ENCODE results near the gene TPD52L2. TPM values are rescaled to one million over a fixed set of nuclear protein-coding genes. Genes with fewer than 3 reads are reported as not detected.

TPD52L2 gene
- polyA plus RNA-seq, 3 donors = 137 to 167 (median 144) TPM

DNA sequence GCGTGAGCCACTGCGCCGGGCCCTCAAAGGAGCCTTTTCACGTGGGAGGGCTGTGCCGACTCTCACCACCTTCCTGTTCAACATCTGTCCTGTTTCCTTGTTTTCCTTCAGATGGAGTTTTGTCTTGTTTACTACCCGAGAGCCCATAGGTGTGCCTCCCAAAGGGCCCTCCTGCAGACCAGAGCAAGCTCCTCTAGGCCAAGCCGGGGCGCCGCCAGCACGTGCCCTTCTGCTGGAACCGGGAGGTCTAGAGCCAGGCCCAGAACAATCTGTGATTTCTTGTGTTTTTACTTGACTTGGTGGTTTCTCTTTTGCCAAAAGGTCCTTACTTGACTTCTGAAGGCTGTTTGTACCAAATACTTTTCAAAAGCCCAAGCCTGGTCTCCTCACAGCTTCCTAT, 21.9 kb downstream of the TPD52L2 start:
- no peak overlapping the region for H3K27ac ChIP-seq (ENCODE audit: low read depth in 1 of 2, low read length in 2 of 2)
- peaks cover 70% of the 10 kb centered on the region for H3K79me2 ChIP-seq (ENCODE audit: insufficient read depth, low read length)

GRCh38 chr20:63889241-63890200, 24.5 kb downstream of the TPD52L2 start:
- no peak overlapping the region for H3K4me3 ChIP-seq (replicated peaks in 1 of 3; ENCODE audit: low read depth in 2 of 3, low read length in 3 of 3)
- Mint-ChIP-seq H3K4me3 (peak overlapping the region; percentile 13 to 59), H3K9me3 (no peaks in the 10 kb centered on the region), H3K27me3 (ENCODE audit: low read depth in 3 of 3) (no peaks in the 10 kb centered on the region), H3K36me3 (peaks cover 67 to 83% of the 10 kb centered on the region in 2 donors), H3K27ac (peak overlapping the region; percentile 69 to 91 (median 82)), H3K4me1 (peaks cover 25% of the 10 kb centered on the region)
- no peak overlapping the region for H2AFZ ChIP-seq (ENCODE audit: insufficient read depth, low read depth, low read length, poor library complexity, severe bottlenecking)
- H3K4me2 ChIP-seq (replicated peaks; ENCODE audit: extremely low read depth, low read length, poor library complexity, severe bottlenecking) = no peak overlapping the region
- TF ChIP-seq, protein P1, sequence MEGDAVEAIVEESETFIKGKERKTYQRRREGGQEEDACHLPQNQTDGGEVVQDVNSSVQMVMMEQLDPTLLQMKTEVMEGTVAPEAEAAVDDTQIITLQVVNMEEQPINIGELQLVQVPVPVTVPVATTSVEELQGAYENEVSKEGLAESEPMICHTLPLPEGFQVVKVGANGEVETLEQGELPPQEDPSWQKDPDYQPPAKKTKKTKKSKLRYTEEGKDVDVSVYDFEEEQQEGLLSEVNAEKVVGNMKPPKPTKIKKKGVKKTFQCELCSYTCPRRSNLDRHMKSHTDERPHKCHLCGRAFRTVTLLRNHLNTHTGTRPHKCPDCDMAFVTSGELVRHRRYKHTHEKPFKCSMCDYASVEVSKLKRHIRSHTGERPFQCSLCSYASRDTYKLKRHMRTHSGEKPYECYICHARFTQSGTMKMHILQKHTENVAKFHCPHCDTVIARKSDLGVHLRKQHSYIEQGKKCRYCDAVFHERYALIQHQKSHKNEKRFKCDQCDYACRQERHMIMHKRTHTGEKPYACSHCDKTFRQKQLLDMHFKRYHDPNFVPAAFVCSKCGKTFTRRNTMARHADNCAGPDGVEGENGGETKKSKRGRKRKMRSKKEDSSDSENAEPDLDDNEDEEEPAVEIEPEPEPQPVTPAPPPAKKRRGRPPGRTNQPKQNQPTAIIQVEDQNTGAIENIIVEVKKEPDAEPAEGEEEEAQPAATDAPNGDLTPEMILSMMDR (IDR thresholded peaks at IDR 0.05) = no peak
- H3K36me3 ChIP-seq (replicated peaks in 1 of 2; ENCODE audit: control insufficient read depth in 1 of 2, insufficient read depth in 2 of 2, low read length in 2 of 2) = peaks cover 67 to 82% of the 10 kb centered on the region in 2 donors
- peak overlapping the region; percentile 55 to 56 for H3K27ac ChIP-seq (ENCODE audit: low read depth in 1 of 2, low read length in 2 of 2)
- H4K20me1 ChIP-seq (ENCODE audit: insufficient read depth, low read length) = peaks cover 100% of the 10 kb centered on the region
- intact Hi-C loops (cut with micrococcal nuclease) = loop anchor here in 1 of 2 donors (10.0 kb wide), 1 partner anchor 325 kb away; no protein-coding TSS in a partner anchor
- H3K4me1 ChIP-seq (ENCODE audit: control insufficient read depth in 1 of 2, insufficient read depth in 2 of 2, low read length in 2 of 2) = peaks cover 26 to 33% of the 10 kb centered on the region in 2 donors
- WGBS (ENCODE audit: insufficient coverage) = 76% methylated on average over 20 of the region's 25 CpGs
- DNase-seq = peak in 1 of 3 donors; percentile 91
- no peaks in the 10 kb centered on the region for H3K9me3 ChIP-seq (replicated peaks in 1 of 2; ENCODE audit: control insufficient read depth in 1 of 2, insufficient read depth in 1 of 2, low read length in 2 of 2)
- H3K9ac ChIP-seq (ENCODE audit: insufficient read depth, low read length, poor library complexity, severe bottlenecking) = no peak overlapping the region
- no peaks in the 10 kb centered on the region for H3K27me3 ChIP-seq (ENCODE audit: control insufficient read depth in 2 of 2, insufficient read depth in 2 of 2, low read length in 2 of 2)
- peaks cover 48% of the 10 kb centered on the region for H3K79me2 ChIP-seq (ENCODE audit: insufficient read depth, low read length)

More for the DNA sequence above, 21.9 kb downstream of the TPD52L2 start:
- Histone ChIP-seq H2AFZ (ENCODE audit: insufficient read depth, low read depth, low read length, poor library complexity, severe bottlenecking) (no peak overlapping the region), H4K20me1 (ENCODE audit: insufficient read depth, low read length) (peaks cover 100% of the 10 kb centered on the region), H3K9ac (ENCODE audit: insufficient read depth, low read length, poor library complexity, severe bottlenecking) (no peak overlapping the region), H3K27me3 (ENCODE audit: control insufficient read depth in 2 of 2, insufficient read depth in 2 of 2, low read length in 2 of 2) (no peaks in the 10 kb centered on the region), H3K4me2 (replicated peaks; ENCODE audit: extremely low read depth, low read length, poor library complexity, severe bottlenecking) (no peak overlapping the region), H3K9me3 (replicated peaks in 1 of 2; ENCODE audit: control insufficient read depth in 1 of 2, insufficient read depth in 1 of 2, low read length in 2 of 2) (no peaks in the 10 kb centered on the region), H3K4me3 (replicated peaks in 1 of 3; ENCODE audit: low read depth in 2 of 3, low read length in 3 of 3) (no peak overlapping the region), H3K36me3 (replicated peaks in 1 of 2; ENCODE audit: control insufficient read depth in 1 of 2, insufficient read depth in 2 of 2, low read length in 2 of 2) (peaks cover 92 to 97% of the 10 kb centered on the region in 2 donors), H3K4me1 (ENCODE audit: control insufficient read depth in 1 of 2, insufficient read depth in 2 of 2, low read length in 2 of 2) (peaks cover 19 to 24% of the 10 kb centered on the region in 2 donors)
- no peak overlapping the region for H3K4me3 Mint-ChIP-seq
- no peaks in the 10 kb centered on the region for H3K9me3 Mint-ChIP-seq
- H3K4me1 Mint-ChIP-seq = peaks cover 18% of the 10 kb centered on the region
- intact Hi-C loops (cut with micrococcal nuclease) = no loop called here
- no peaks in the 10 kb centered on the region for H3K27me3 Mint-ChIP-seq (ENCODE audit: low read depth in 3 of 3)
- 90% methylated on average over 9 of the region's 11 CpGs for WGBS (ENCODE audit: insufficient coverage)
- peak overlapping the region in 3 of 7 donors; percentile 21 to 59 (median 43) for H3K27ac Mint-ChIP-seq
- DNase-seq = no peak
- H3K36me3 Mint-ChIP-seq = peaks cover 84 to 95% of the 10 kb centered on the region in 2 donors
- TF ChIP-seq, protein P1 (IDR thresholded peaks at IDR 0.05) = no peak
